ENCODE measurements around the gene MED25.

- TF ChIP-seq CTCF (IDR thresholded peaks at IDR 0.05; ENCODE audit: insufficient read depth, low read length, poor library complexity, severe bottlenecking) (no peak), EZH2phosphoT487 (conservative IDR thresholded peaks at IDR 0.05; ENCODE audit: low read length) (no peak)
Observed at GRCh38 chr19:49792829-49793560, 25.1 kb upstream of the MED25 start.
